Measurements from ENCODE around the gene CIPC. TPM values are rescaled to one million over a fixed set of nuclear protein-coding genes. Genes with fewer than 3 reads are reported as not detected.
A peak's percentile ranks its signal among the peaks of the same experiment; 100 is the strongest.

The CIPC gene
- total RNA-seq, 1 experiment from 2014 or later, result 20.6 TPM

DNA sequence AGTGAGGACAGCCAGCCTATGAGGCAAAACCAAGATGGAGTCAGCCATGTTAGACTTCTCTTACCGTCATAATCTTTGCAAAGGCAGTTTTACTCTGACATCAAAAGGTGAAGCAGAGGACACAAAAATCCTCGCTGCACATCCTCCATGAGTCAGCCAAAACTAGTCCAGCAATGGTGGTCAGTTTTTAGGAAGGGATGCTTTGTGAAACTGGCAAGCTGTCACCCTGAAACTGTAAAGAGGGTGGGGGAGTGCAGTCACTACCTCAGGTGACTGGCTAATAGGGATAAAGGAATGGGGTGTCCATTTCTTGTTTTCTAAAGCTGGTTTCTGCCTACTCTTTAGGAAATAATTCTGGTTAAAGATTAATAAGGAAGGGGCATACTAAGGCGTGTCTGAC lies 5.4 kb upstream of the CIPC start (continued):
- TF ChIP-seq, protein P1, sequence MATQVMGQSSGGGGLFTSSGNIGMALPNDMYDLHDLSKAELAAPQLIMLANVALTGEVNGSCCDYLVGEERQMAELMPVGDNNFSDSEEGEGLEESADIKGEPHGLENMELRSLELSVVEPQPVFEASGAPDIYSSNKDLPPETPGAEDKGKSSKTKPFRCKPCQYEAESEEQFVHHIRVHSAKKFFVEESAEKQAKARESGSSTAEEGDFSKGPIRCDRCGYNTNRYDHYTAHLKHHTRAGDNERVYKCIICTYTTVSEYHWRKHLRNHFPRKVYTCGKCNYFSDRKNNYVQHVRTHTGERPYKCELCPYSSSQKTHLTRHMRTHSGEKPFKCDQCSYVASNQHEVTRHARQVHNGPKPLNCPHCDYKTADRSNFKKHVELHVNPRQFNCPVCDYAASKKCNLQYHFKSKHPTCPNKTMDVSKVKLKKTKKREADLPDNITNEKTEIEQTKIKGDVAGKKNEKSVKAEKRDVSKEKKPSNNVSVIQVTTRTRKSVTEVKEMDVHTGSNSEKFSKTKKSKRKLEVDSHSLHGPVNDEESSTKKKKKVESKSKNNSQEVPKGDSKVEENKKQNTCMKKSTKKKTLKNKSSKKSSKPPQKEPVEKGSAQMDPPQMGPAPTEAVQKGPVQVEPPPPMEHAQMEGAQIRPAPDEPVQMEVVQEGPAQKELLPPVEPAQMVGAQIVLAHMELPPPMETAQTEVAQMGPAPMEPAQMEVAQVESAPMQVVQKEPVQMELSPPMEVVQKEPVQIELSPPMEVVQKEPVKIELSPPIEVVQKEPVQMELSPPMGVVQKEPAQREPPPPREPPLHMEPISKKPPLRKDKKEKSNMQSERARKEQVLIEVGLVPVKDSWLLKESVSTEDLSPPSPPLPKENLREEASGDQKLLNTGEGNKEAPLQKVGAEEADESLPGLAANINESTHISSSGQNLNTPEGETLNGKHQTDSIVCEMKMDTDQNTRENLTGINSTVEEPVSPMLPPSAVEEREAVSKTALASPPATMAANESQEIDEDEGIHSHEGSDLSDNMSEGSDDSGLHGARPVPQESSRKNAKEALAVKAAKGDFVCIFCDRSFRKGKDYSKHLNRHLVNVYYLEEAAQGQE (IDR thresholded peaks at IDR 0.05; ENCODE audit: low read depth), result no peak
- TF ChIP-seq CBX3 (IDR thresholded peaks at IDR 0.05; ENCODE audit: low read depth) (no peak), FOSL1 (IDR thresholded peaks at IDR 0.05; ENCODE audit: low read depth) (no peak)
- TF ChIP-seq, protein P2, sequence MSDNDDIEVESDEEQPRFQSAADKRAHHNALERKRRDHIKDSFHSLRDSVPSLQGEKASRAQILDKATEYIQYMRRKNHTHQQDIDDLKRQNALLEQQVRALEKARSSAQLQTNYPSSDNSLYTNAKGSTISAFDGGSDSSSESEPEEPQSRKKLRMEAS (IDR thresholded peaks at IDR 0.05), result no peak

DNA sequence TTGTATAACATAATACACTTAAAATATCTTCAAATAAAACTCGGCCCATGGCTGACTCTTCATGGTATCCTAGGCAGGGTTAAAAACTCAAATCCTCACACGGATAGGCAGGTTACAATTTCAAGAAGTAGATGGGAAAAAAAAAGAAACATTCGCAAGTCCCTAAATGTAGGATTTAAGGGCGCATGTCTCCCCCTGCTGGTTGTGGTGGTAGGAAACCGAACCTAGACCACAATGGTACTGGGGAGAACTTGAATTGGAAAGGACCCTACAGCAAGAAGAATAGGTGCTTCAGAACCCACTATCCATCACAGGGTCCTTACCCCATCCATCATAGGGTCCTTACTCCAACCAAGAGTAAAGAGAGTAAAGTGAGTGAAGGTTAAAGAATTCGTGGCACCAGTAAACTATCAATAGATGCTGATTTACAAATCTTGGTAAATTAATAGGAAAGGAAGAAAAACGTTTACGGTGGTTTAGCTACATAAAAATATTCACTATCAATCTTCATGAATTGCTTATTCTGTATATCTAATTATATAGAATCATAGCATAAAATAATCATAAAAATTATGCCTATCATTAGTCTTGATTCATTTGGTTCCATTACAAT lies 3.3 kb upstream of the CIPC start:
- BruUV-seq (replicated peaks), result no TSS peak
- CTCF ChIA-PET, result interaction anchor here (0.7 to 8.4 kb wide), 12 partner anchors 9 to 226 kb away, joined by 3 to 131 read pairs (median 4); no protein-coding TSS in a partner anchor
- intact Hi-C loops (cut with micrococcal nuclease), result loop anchor here (1.0 kb wide), 4 partner anchors 26 to 224 kb away; no protein-coding TSS in a partner anchor
- TF ChIP-seq, protein P1 (IDR thresholded peaks at IDR 0.05; ENCODE audit: low read depth), result no peak
- TF ChIP-seq, protein P3, sequence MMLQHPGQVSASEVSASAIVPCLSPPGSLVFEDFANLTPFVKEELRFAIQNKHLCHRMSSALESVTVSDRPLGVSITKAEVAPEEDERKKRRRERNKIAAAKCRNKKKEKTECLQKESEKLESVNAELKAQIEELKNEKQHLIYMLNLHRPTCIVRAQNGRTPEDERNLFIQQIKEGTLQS (IDR thresholded peaks at IDR 0.05), result no peak
- 0 out of 2 replicates have a peak, but pooled peaks have one; percentile 1 for TF ChIP-seq FOSL1 (IDR thresholded peaks at IDR 0.05; ENCODE audit: low read depth)
- no peak for TF ChIP-seq EZH2phosphoT487 (IDR thresholded peaks at IDR 0.05; ENCODE audit: borderline replicate concordance)
- TF ChIP-seq POLR2AphosphoS5 (IDR thresholded peaks at IDR 0.05; ENCODE audit: low read depth, low read length), result no peak
- TF ChIP-seq TCF7L2 (IDR thresholded peaks at IDR 0.05; ENCODE audit: borderline replicate concordance, extremely low read depth, insufficient read depth, insufficient read length), result no peak
- TF ChIP-seq ZNF274 (IDR thresholded peaks at IDR 0.05; ENCODE audit: low read depth, low read length), result no peak
- no peak for TF ChIP-seq ZFX (IDR thresholded peaks at IDR 0.05)
- no peak for TF ChIP-seq ELF1 (IDR thresholded peaks at IDR 0.05; ENCODE audit: borderline replicate concordance, low read depth)
- peak; percentile 22 for TF ChIP-seq YY1 (IDR thresholded peaks at IDR 0.05; ENCODE audit: extremely low read depth, insufficient replicate concordance, low read depth, low read length)
- TF ChIP-seq SRF (IDR thresholded peaks at IDR 0.05; ENCODE audit: low read depth), result no peak
- no peak for TF ChIP-seq JUND (IDR thresholded peaks at IDR 0.05)
- no peak for TF ChIP-seq EZH2 (IDR thresholded peaks at IDR 0.05)
- no peak for TF ChIP-seq SP1 (IDR thresholded peaks at IDR 0.05; ENCODE audit: low read depth)

More for the DNA sequence above, 3.3 kb upstream of the CIPC start:
- no peak for ATAC-seq
- H3K79me2 ChIP-seq (ENCODE audit: insufficient read depth, low read length), result peaks cover 22% of the 10 kb centered on the region
- POLR2A ChIA-PET, result interaction anchor here (0.7 to 2.1 kb wide), 5 partner anchors 23 to 222 kb away, joined by 3 to 8 read pairs (median 5); no protein-coding TSS in a partner anchor
- no peaks in the 10 kb centered on the region for H3K36me3 ChIP-seq (ENCODE audit: control insufficient read depth in 1 of 2, insufficient read depth in 2 of 2, low read length in 2 of 2)
- no peak overlapping the region for H2AFZ ChIP-seq (ENCODE audit: low read depth, low read length, poor library complexity, severe bottlenecking)
- no peaks in the 10 kb centered on the region for H3K9me2 ChIP-seq (ENCODE audit: insufficient read depth)
- no peaks in the 10 kb centered on the region for H4K20me1 ChIP-seq (ENCODE audit: insufficient read depth)
- no peak overlapping the region for H3K27ac ChIP-seq (ENCODE audit: low read depth, low read length)
- no peak overlapping the region for H3K4me3 ChIP-seq (replicated peaks in 1 of 2; ENCODE audit: low read depth in 1 of 2, low read length in 2 of 2)
- DNase-seq (ENCODE audit: low read depth, low spot score), result peak; percentile 83
- no peak overlapping the region for H3K9ac ChIP-seq (ENCODE audit: low read length)
- peaks cover 20 to 26% of the 10 kb centered on the region in 2 experiments for H3K4me1 ChIP-seq (ENCODE audit: control insufficient read depth in 1 of 2, insufficient read depth in 2 of 2, low read length in 2 of 2)
- 0 out of 4 replicates have a peak, but pooled peaks cover 3 to 7% of the 10 kb centered on the region in 2 experiments for H3K9me3 ChIP-seq (ENCODE audit: control insufficient read depth in 1 of 2, insufficient read depth in 1 of 2, low read depth in 1 of 2, low read length in 2 of 2)
- RAD21 ChIA-PET (ENCODE audit: low non-redundant PET in 1 of 2, low total read pairs in 2 of 2, uncharacterized antibody in 2 of 2, unreplicated experiment in 2 of 2), result interaction anchor here (0.7 to 1.4 kb wide), 5 partner anchors 24 to 222 kb away, joined by 4 to 13 read pairs (median 6); no protein-coding TSS in a partner anchor
- H3K27me3 ChIP-seq (ENCODE audit: insufficient read depth, low read length), result no peaks in the 10 kb centered on the region
- no peak overlapping the region for H3K4me2 ChIP-seq (ENCODE audit: low read length)
